NOMO-1 (cell line): ENCODE data around the gene OR10G2.
A peak's percentile ranks its signal among the peaks of the same experiment; 100 is the strongest.
"Not testable (repeated sequence)": the region's sequence is repeated elsewhere in the genome, so short reads cannot be mapped to it uniquely, and the experiment has no call there.

ENCODE experiments used
- DNase-seq, 2 experiments: peaks; one replicate each; lab custom pipeline; 2025; ENCODE audit not compliant: unreplicated experiment in 2 of 2; lab: John Stamatoyannopoulos, UW

The OR10G2 gene, protein sequence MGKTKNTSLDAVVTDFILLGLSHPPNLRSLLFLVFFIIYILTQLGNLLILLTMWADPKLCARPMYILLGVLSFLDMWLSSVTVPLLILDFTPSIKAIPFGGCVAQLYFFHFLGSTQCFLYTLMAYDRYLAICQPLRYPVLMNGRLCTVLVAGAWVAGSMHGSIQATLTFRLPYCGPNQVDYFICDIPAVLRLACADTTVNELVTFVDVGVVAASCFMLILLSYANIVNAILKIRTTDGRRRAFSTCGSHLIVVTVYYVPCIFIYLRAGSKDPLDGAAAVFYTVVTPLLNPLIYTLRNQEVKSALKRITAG

DNA sequence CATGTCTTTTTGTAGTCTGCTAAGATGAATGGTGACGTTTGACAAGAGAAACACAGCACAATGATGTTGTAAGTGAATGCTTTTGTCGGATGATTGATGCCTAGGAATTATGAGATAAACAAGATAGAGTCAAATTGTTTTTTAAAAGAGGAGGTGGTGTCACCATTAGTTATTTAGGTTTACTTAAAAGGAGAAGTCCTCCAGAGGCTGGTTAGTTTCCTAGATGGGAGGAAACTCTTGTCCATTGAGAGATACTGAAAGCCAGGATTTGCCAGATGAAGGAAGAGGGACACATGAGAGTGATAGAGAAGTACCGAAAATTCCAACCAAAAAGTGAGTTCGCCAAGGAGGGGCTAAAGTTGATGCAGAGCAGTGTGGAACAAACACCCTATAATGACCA is at the start of gene OR10G2:
Gene OR10G2 (minus strand): TSS at position 101 of the 400 bp plus-strand sequence. CDS start 98 bp downstream, at position 3.
- no peak for DNase-seq

DNA sequence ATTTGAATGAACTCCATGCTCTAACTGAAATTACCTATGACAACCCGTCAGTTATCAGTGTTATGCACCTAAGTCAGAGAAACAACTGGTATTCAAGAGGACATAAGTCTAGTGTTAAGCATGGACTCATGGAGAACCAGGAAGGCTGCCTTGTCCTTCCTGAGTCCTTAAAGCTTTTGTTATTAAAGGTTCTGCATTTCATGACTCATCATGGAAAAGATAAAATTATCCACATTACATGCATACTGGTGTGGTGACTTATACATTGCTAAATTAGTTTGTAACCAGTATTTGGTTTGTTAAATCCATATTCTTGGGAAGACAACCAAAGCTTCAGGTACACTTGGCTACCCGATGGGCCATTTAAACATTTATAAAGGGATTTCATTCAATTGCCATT is 45.3 kb upstream of the OR10G2 start:
- no peak for DNase-seq

DNA sequence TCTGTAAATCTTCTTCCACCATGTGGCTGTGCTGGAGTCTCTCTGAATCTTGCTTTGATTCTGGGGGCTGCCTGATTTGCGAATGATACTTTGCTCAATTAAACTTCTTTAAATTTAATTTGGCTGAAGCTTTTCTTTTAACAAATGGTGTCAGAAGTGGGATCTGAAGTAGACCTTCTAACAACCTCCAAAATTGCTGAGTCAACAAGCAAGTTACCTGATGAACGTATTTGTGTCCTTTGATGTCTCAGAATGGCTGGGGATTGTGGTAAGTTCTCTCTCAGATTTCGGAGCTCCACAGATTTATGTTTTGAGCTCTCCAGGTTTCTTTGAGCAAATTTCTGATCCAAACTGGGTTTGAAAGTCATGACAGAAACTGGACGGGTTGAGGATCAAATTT is 40.8 kb upstream of the OR10G2 start:
- DNase-seq: no peak

DNA sequence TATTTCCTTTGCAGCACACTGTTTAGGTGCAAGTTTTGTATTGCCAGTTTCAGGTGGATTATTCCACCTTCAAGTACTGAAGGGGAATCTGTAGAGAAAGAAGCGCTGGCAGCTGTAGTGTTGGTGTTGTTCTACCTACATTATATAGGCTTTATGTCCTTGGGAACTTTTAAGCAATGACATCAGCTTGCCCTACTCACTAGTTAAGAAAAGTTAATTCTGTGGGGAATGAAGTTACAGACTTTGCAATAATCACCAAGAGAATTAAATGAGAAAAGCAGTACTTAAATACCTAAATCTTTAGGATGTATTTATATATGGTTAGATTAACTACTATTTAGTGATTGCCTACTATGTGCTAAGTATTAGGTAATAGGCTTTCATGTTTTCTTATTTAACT is 39.0 kb upstream of the OR10G2 start, which contains the start of gene OR4E1:
Gene OR4E1 (minus strand): TSS at position 101 of the 400 bp plus-strand sequence. CDS start 2,883 bp downstream, outside the sequence.
- no peak for DNase-seq

DNA sequence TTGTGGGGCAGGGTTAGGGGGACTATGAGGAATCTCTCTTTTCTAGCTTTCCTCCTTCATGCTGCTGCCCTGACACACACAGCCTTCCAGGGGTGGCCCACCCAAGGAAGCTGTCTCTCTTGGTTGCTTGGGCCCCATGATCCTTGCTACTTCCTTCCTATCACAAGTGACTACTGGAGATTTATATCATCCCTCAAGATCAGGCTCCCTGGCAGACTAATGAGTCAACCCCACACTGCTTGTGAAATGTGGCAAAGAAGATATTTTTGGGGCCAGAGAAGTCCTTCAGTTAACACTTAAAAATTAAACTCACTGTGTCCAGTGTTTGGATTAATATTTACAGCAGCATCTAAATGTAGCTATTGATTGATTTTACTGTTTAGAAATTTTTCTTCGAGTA is 37.4 kb upstream of the OR10G2 start:
- DNase-seq: peak in 1 of 2 experiments; percentile 0

DNA sequence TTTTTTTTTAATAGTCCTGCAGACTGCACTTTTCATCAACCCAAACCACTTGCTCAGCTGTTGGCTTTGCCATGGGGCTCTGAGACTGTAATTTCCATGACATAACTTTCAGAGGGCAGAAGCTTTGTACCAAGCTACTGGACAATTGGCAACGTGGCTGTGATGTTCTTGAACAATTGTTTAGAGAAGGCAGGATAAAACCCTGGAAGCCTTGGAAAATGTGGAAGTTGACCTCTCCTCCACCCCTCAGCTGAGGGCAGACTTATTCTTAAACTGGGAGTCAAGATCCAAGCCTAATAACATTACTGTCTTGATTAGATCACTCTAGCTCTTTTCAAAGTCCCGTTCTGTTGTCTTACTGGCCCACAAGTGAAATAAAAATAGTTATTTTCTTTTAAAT is 36.6 kb upstream of the OR10G2 start:
- no peak for DNase-seq

DNA sequence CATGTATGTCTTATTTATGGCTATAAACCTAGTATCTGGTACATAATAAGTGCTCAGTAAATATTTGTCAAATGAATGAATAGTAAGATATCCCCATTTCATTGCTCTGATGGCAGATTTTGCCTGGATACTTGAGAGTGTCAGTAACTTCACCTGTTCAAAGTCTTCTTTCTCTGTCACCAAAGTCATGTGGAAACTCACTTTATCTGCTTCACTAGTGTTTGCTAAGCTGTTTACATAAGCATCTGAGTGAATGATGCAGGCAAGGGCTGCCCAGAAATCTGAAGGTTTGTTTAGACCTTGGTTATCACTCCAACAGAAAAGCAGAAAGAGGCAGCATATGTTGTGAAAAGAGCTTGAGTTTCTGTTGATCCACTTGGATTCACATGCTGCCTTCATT is 34.5 kb upstream of the OR10G2 start:
- no peak for DNase-seq

DNA sequence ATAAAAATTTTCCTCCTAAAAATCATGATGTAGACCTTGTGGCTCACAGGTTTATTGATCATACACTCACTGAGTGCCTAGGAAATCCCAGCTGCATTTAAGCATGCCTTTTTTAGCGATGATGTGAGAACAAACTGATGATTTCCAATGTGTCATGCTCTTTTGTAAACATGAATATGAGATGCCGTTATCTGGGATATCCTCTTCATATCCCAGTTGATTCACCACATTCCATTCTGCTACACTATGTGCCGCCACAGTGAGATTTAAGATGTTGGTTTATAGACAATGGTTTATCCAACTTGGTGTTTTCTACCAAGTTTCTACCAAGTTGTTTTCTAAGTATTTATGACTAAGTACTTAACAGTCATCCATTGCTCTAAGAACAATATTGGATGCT is 33.6 kb upstream of the OR10G2 start:
- DNase-seq: no peak

DNA sequence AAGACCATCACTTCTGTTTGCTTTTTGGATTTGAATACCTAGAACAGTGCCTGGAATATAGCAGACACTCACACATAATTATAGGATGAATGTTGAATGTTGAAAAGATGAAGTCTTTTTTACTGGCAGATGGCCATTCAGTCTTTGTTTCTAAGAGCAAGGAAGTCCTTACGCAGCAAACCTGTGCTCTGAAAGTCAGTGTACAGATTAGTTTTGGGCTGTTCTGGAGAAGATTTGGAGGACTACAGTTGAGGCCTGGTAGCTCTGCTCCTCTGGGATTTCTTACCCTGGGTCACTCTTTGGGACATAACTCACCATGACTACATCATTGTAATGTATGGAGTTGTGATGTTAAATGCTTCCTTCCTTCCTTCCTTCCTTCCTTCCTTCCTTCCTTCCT is 22.2 kb upstream of the OR10G2 start:
- DNase-seq: no peak

DNA sequence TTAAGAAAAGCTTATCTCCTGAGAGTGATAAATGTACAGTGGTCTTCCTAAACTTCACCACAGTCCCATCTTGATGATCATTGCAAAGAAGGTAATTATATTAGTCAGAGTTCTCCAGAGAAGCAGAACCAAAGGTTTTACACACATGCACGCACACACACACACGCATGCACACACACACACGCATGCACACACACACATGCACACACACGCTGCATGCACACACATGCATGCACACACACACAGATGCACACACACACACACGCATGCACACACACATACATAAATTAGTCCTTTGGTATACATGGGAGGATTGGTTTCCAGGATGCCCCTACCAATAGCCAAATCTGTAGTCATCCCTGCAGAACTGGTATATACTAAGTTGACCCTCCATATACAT is 19.5 kb upstream of the OR10G2 start:
- DNase-seq: no peak

DNA sequence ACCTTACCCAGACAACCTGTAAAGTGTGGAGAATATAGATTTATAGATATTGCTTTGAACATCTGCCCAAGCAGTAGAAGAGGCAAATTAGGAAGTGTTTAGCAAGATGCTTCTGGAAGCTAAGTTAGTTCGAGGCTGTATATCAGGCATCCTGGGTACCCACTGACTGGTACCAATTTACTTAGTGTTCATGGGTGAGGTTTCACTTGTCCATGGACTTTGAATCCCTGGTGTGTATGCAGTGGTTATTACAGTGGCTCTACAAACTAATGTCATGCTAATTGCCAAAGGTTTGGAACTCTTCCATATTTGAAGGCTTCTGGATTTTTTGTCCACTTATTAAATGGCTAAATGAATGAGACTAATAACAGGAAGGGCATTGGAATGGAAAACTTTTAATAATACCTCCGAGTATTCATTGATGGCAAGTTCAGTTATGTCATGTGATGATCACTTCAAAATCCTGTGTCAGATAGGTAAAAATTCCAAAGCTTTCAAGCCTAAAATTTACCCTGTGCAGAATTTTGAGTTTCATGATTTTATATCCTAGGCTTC is 18.7 kb upstream of the OR10G2 start, which contains the start of gene OR4E2:
Gene OR4E2 (plus strand): TSS at position 505 of the 555 bp plus-strand sequence. CDS start 11,248 bp downstream, outside the sequence.
- no peak for DNase-seq

DNA sequence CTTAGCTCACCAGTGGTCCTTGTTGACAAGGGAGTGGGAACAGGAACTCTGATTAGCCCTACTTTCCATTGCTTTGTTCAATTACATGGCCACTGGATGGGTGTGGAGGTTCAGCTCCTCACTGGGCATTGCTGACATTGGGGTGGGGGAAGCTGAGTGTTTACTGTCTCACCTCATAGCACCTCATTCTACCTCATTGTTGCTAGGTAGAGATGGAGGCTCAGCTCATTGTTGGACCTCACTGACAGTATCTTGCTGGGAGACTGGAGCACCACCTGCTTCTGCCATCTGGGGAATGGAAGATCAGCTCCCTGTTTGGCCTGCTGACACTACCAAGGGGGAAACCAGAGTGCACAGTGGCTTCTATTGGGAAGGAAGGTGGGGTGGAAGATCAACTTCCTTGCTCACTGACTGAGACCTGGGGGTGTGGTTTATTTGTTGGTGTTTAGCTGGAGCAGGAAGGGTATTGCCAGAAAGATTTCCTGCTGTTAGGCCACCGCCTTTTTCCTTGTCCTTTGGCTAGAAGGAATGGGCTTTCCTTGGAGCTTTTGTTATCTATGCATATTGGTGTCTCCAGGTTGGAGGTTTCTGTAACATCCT is 17.6 kb upstream of the OR10G2 start:
- no peak for DNase-seq

DNA sequence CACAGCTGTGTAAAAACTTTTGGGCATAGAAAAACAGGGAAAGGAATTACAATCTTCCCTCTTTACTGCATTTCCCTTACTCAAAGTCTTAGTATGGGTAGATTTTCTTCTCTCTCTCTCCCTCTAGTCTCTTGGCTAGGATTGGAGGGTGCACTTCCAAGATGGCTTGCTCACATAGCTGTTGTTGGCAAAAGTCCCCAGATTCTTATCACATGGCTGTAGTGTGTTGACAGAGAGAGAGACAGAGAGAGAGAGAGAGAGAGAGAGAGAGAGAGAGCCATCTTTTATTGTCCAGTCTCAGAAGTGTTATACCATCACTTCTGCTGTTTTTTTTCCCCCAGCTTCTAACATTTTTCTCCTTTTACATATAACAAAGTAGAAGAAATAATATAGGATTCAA is 12.6 kb upstream of the OR10G2 start:
- no peak for DNase-seq

DNA sequence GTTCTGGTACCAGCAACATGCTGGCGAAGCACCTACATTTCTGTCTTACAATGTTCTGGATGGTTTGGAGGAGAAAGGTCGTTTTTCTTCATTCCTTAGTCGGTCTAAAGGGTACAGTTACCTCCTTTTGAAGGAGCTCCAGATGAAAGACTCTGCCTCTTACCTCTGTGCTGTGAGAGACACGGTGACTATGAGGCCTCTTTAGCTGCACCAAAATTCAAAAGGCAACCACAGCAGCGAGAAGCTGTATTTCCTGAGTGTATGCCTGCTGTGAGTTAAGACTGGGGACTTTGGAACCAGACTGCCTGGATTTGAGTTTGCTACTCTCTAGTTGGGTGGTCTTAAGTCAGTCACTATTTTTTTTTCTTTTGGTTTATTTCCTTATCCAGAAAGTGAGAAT is 8.7 kb upstream of the OR10G2 start:
- no peak for DNase-seq

DNA sequence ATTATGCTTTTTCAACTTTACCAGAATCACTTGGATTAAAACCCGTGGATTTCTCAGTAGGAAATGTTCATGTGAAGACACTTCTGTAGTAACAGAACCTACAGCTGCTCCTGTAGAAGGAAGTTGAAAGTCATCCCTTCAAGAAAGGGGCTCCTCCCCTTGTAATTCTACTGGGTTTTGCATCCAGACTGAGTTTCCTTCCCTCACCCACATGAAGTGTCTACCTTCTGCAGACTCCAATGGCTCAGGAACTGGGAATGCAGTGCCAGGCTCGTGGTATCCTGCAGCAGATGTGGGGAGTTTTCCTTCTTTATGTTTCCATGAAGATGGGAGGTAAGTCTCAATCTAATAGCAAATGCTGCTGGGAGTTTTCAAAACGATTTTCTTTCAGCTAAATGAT is 7.9 kb upstream of the OR10G2 start:
- no peak for DNase-seq

DNA sequence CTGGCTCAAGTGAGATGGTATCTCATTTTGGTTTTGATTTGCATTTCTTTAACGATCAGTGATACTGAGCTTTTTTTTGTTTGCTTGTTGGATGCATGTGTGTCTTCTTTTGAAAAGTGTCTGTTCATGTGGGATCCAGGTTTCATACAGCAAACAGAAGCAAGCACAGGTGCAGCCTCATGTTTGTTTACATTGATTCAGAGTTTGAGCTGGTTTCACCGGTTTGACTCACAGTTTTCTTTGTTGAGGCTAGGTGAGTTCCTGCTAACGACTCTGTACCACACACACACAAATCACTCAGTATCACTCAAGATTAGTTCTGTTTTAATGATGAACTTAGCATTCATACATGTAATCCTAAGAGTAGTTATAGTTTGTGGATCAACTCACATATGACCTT is 3.7 kb downstream of the OR10G2 start:
- no peak for DNase-seq

DNA sequence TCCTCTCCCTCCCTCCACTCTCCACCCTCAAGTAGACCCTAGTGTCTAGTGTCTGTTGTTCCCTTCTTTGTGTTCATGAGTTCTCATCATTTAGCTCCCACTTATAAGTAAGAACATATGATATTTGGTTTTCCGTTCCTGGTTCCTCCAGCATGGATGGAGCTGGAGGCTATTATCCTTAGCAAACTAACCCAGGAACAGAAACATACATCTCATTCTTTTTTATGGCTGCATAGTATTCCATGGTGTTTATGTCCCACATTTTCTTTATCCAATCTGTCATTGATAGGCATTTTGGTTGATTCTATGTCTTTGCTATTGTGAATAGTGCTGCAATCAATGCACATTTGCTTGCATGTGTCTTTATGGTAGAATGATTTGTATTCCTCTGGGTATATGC is 4.2 kb downstream of the OR10G2 start:
- DNase-seq: not testable (repeated sequence)

DNA sequence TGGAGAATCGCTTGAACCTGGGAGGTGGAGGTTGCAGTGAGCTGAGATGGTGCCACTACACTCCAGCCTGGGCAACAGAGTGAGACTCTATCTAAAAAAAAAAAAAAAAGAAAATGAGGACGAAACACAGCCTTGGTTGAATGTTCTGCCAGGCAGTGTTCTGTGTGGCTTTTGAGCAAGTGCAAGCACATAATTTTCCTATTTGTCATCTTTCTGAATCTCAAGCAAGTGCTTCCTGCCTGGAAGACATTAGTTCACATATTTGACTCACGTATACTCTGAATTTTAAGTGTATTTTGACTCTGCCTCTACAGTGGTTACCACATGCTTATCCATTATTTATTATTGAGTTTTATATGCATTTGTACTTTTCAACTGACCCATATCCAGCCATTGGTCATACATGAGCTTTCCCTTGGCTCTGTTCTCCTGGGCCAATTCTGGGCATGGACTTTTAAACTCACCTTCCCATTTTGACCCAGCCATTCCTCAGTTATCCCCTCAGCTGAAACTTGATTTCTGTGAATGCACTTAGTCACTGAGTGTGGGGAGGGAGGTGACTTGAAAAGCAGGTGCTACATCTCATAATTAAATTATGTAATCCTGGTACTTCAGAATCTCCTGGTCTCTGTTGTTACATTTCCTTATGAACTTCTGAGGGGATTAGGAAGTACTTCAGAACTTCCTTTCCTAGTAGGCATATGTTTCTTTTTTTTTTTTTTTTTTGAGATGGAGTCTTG is 8.1 kb downstream of the OR10G2 start:
- DNase-seq: no peak

DNA sequence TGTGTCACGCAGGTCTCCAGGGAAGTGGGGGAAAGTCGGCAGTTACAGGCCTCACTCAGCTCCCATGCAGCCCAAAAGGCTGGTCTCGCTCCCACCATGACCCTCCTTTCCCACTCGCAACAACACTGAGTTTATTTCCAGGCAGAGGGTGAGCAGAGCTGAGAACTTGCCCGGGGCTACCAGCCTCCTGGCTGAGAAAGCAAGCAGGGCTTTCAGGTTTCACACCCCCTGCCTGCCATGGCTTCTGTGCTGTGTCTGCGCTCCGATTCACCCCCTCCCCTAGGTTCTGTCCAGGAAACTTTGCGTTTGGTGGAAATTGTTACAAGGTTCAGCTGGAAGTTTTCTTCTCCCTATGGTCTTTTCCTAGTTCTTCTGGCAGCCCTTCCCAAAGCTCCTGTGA is 17.1 kb downstream of the OR10G2 start:
- DNase-seq: no peak

DNA sequence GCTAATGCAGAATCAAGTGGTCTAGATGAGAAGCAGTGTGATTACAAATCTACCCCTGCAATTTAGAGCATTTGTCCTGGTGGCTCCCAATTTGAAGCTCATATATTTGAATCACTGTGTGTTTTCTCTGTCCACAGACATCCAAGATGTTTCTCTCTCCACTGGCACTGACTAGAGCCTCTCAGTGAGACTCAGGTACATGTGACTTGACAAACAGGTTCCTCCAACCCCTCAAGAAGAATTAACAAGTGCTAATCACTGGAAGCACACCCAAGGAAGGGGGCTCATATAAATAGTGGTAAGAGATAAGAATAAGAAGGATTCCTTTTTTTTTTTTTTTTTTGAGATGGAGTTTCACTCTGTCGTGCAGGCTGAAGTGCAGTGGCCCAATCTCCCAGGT is 20.5 kb downstream of the OR10G2 start:
- DNase-seq: no peak

DNA sequence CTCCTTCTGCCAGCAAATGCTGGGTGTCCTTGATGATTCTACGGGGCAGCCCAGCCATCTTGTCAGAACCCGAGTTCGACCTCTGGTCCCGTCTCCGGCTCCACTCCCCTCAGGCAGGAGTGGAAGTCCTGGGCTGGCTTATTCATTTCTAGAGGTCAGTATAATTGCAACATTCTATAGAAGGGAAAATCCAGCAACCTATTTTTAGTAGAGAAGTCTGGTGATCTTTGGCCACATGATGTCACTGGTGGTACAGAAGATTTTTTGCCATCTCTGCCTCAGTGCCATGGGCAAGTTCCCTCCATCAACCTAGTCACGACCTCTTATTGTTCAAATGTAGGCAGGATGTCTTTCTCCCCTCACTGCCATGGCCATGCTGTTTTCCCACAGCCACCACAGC is 22.4 kb downstream of the OR10G2 start:
- DNase-seq: no peak
